Daoy (cell line): ENCODE results near the gene CCDC9. TPM values are rescaled to one million over a fixed set of nuclear protein-coding genes. Genes with fewer than 3 reads are reported as not detected.
"Not testable (repeated sequence)": the region's sequence is repeated elsewhere in the genome, so short reads cannot be mapped to it uniquely, and the experiment has no call there.

ENCODE experiments used
- DNase-seq: peaks from one replicate; pipeline ENCODE4 v3.0.0-alpha.2; 2015; ENCODE audit warnings: low read depth
- total RNA-seq: library from RNA; depleted of rRNA; stranded (reverse); fragments of >200 nt; shearing (Covaris generic); gene quantifications from 2 replicates; pipeline ENCODE4 v1.2.3, GENCODE V29; 2014

Gene CCDC9
- total RNA-seq, 1 experiment from 2014 or later: 8.6 TPM

- peak; percentile 80 for DNase-seq
Observed at GRCh38 chr19:47232422-47233211, 23.7 kb upstream of the CCDC9 start.

GRCh38 chr19:47236072-47236675 is 20.2 kb upstream of the CCDC9 start:
- no peak for DNase-seq

GRCh38 chr19:47239152-47239551 is 17.2 kb upstream of the CCDC9 start:
- no peak for DNase-seq

- peak; percentile 78 for DNase-seq
Observed at GRCh38 chr19:47239610-47240296, 16.6 kb upstream of the CCDC9 start.

GRCh38 chr19:47240556-47240955 is 15.8 kb upstream of the CCDC9 start:
- DNase-seq: no peak

GRCh38 chr19:47240996-47241918 is 15.1 kb upstream of the CCDC9 start:
- peak; percentile 85 for DNase-seq

- DNase-seq: no peak
Observed at GRCh38 chr19:47241919-47242577, 14.3 kb upstream of the CCDC9 start.

- no peak for DNase-seq
Observed at GRCh38 chr19:47243364-47243775, 13.0 kb upstream of the CCDC9 start.

- peak; percentile 97 for DNase-seq
Observed at GRCh38 chr19:47243776-47244547, 12.4 kb upstream of the CCDC9 start.

- peak; percentile 75 for DNase-seq
Observed at GRCh38 chr19:47247308-47247990, 8.9 kb upstream of the CCDC9 start.

- not testable (repeated sequence) for DNase-seq
Observed at GRCh38 chr19:47253016-47253415, 3.3 kb upstream of the CCDC9 start.

- DNase-seq: peak; percentile 93
Observed at GRCh38 chr19:47253467-47253881, 2.9 kb upstream of the CCDC9 start.

GRCh38 chr19:47253970-47254369 is 2.4 kb upstream of the CCDC9 start:
- DNase-seq: no peak

GRCh38 chr19:47256693-47257410 is 527 bp downstream of the CCDC9 start:
- DNase-seq: peak; percentile 99

GRCh38 chr19:47257411-47258169 is 1.3 kb downstream of the CCDC9 start:
- DNase-seq: no peak

- DNase-seq: no peak
Observed at GRCh38 chr19:47258434-47258833, 2.1 kb downstream of the CCDC9 start.

GRCh38 chr19:47258895-47259555 is 2.7 kb downstream of the CCDC9 start:
- DNase-seq: no peak

GRCh38 chr19:47260476-47260875 is 4.2 kb downstream of the CCDC9 start:
- DNase-seq: no peak
